Subcutaneous adipose tissue (tissue), 4 donors: ENCODE measurements around the gene CDKN1A. TPM values are rescaled to one million over a fixed set of nuclear protein-coding genes. Genes with fewer than 3 reads are reported as not detected.

Experiments
- total RNA-seq, 4 donors: library from RNA; depleted of rRNA; stranded (reverse); fragments of >200 nt; gene quantifications; one replicate each; pipeline ENCODE4 v1.1.0, GENCODE V29; 2016
- TF ChIP-seq, protein P1 (sequence below): fragments of 450-650 bp; IDR thresholded peaks from one replicate; pipeline ENCODE4 v1.5.1; 2016; ENCODE audit warnings: low read depth, mild to moderate bottlenecking, control low read depth, antibody characterized with exemption, moderate library complexity

The CDKN1A gene
- total RNA-seq, 4 donors from 2014 or later, result 75.7 to 120 (median 104) TPM

DNA sequence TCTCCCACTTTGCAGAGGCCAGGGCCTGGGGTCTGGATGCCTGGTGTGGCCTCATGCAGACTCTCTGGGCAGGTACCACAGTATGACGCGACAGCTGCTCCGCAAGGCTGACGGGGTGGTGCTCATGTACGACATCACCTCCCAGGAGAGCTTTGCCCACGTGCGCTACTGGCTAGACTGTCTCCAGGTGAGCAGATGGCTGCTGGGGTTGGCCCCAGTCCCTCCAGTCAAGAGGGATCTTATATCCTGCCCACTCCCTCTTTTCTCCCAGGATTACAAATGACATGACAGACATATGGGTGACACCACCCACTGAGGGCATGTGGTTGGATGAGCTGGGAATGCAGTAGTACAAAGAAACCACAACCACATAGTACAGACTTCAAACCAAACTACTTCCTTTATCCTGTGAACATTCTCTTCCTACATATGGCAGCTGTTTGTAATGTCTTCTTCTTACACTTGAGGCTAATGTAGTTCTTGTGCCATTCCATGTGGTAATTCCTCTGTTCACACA, 49.0 kb downstream of the CDKN1A start:
- TF ChIP-seq, protein P1, sequence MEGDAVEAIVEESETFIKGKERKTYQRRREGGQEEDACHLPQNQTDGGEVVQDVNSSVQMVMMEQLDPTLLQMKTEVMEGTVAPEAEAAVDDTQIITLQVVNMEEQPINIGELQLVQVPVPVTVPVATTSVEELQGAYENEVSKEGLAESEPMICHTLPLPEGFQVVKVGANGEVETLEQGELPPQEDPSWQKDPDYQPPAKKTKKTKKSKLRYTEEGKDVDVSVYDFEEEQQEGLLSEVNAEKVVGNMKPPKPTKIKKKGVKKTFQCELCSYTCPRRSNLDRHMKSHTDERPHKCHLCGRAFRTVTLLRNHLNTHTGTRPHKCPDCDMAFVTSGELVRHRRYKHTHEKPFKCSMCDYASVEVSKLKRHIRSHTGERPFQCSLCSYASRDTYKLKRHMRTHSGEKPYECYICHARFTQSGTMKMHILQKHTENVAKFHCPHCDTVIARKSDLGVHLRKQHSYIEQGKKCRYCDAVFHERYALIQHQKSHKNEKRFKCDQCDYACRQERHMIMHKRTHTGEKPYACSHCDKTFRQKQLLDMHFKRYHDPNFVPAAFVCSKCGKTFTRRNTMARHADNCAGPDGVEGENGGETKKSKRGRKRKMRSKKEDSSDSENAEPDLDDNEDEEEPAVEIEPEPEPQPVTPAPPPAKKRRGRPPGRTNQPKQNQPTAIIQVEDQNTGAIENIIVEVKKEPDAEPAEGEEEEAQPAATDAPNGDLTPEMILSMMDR, result no peak

- TF ChIP-seq, protein P1, result no peak
Observed at GRCh38 chr6:36728289-36729160, 50.0 kb downstream of the CDKN1A start.

DNA sequence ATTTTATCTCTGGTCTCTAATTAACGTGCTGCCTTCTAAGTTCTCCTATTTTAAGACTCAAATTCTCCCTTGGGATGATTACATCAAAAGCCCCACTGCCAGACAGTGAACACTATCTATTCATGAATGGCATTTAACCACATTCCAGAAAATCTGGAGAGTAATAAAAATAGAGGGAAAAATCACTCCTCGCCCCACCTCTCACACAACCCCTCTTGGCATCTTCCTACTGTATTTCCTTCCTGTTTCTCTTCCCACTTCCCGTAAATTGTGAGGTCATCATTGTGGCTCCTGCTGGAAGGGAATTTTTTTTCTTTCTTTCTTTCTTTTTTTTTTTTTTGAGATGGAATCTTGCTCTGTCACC, 50.6 kb downstream of the CDKN1A start:
- TF ChIP-seq, protein P1, result no peak

GRCh38 chr6:36730424-36731380, 52.2 kb downstream of the CDKN1A start:
- TF ChIP-seq, protein P1, result no peak

DNA sequence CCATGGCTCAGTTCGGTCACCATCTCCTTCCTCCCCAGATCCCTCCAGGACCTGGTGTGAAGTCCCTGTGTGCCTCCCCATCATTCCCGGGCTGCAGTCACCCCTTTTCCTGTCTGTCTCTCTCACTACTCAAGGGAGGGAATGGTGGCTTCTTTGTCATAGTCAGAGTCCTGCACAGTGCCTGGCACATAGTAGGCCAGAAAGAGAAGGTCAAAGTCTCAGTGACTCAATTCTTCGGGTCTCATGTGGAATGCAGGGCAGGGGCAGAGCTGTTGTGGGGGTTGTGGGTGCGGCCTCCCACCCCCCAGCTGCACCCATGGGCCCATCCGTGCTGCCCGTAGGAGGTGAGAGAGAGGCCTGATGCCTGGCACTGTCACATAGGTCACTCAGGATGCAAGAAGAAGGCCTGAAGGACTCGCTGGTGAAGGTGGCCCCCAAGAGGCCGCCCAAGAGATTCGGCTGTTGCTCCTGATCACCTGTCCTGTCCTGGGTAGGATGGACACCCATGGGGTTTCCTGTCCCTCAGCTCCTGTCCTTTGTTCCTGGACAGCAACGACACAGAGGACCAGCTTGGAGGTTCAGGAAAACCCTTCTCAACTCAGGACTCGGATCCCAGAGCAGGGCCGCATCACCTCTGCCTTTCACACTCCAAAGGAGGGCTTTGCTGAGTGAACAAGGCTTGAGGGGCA, 53.3 kb downstream of the CDKN1A start:
- TF ChIP-seq, protein P1, result no peak

DNA sequence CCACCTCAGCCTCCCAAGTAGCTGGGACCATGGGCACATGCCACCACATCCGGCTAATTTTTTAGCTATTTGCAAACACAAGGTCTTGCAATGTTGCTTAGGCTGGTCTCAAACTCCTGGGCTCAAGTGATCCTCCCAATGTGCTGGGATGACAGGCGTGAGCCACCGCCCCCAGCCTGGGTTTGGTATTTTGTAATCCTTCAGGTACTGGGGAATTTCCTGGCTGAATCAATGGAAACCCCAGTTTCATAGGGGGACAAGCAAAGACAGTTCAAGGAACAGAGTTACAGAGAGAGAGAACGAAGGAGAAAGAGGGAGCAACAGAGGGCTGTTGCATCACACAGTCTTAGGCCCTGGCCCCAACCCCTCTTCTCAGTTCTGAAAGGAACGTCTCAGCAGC, 54.8 kb downstream of the CDKN1A start:
- TF ChIP-seq, protein P1, result no peak
